HG03159 (cell line): ENCODE results near the gene PFAS.

Experiments
- ATAC-seq: cut with Tn5 transposase; IDR thresholded peaks from one replicate; pipeline ENCODE4 v1.9.1; 2021; ENCODE audit warnings: mild to moderate bottlenecking, moderate library complexity; ENCODE audit not compliant: unreplicated experiment

Gene PFAS

GRCh38 chr17:8300226-8300625 lies 51.1 kb downstream of the PFAS start:
- no peak for ATAC-seq

GRCh38 chr17:8300627-8301242 lies 51.6 kb downstream of the PFAS start:
- no peak for ATAC-seq

- no peak for ATAC-seq
Observed at GRCh38 chr17:8310601-8311123, 61.6 kb downstream of the PFAS start.

- ATAC-seq = no peak
Observed at GRCh38 chr17:8311131-8311790, 62.2 kb downstream of the PFAS start.

GRCh38 chr17:8312251-8312650 lies 63.2 kb downstream of the PFAS start:
- ATAC-seq = no peak

- no peak for ATAC-seq
Observed at GRCh38 chr17:8312726-8313600, 63.9 kb downstream of the PFAS start.

- ATAC-seq = no peak
Observed at GRCh38 chr17:8314797-8315763, 66.0 kb downstream of the PFAS start.

- no peak for ATAC-seq
Observed at GRCh38 chr17:8315764-8316217, 66.7 kb downstream of the PFAS start.

GRCh38 chr17:8318010-8318935 lies 69.2 kb downstream of the PFAS start:
- no peak for ATAC-seq
